ENCODE data around the gene CCIN.
"Not testable (repeated sequence)": the region's sequence is repeated elsewhere in the genome, so short reads cannot be mapped to it uniquely, and the experiment has no call there.

Gene CCIN

DNA sequence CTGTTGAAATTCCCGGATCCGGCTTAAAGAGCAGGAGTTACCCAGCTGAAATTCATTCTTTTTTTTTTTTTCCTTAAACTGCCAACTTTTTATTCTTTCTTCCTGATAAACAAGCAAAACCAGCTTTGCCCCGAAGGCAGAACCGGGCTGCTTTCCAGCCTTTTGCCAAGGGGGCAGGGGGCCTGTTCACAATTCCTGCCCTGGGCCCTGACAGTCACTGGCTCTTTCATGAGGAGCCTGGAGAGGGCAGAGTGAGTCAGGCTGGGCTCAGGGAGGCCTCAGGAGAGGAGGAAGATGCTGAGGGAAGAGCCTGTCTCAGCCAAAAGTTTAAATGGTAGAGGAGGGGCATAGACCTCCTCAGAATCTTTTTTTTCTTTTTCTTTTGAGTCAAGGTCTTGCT lies 27.9 kb upstream of the CCIN start:
- DNase-seq (ENCODE audit: low spot score) = no peak

DNA sequence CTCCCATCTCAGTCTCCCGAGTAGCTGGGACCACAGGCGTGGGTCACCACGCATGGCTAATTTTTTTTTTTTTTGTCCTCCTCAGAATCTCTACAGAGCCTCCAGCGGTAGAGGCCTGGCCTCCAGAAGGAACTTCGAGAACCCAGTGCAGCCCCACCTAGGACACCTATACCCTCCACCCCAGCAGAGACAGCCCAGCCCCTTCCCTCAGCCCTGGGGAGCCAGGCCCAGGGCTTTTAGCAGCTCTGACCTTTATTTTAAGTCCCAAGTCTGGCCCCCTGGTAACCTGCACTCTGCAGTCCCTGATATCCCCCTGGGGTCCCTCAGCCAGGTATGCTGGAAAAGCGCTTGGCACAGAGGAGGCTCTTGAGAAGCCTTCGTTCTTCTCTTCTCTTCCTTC lies 27.4 kb upstream of the CCIN start:
- no peak for DNase-seq (ENCODE audit: low spot score)

- DNase-seq (ENCODE audit: low spot score) = no peak
These were observed 26.5 kb upstream of the CCIN start for GRCh38 chr9:36142510-36143244.

DNA sequence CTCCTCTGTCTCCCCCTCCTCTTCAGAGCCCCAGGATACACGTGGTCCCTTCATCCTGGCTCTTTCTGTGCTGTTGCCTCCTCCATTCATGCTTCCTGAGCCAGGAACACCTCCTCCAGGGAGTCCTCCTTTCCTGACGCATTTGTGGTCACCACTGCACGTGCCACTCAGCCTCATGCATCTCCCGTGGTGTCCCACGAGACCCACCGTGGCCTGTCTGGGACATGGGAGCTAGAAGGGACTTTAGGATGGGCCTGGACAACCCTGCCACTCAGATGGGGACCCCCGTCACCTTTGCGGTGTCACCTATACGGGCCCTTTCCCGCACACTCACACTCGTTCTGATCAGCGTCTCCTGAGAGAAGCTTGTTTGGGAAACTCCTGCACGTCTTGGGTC lies 25.9 kb upstream of the CCIN start:
- no peak for DNase-seq (ENCODE audit: low spot score)

DNA sequence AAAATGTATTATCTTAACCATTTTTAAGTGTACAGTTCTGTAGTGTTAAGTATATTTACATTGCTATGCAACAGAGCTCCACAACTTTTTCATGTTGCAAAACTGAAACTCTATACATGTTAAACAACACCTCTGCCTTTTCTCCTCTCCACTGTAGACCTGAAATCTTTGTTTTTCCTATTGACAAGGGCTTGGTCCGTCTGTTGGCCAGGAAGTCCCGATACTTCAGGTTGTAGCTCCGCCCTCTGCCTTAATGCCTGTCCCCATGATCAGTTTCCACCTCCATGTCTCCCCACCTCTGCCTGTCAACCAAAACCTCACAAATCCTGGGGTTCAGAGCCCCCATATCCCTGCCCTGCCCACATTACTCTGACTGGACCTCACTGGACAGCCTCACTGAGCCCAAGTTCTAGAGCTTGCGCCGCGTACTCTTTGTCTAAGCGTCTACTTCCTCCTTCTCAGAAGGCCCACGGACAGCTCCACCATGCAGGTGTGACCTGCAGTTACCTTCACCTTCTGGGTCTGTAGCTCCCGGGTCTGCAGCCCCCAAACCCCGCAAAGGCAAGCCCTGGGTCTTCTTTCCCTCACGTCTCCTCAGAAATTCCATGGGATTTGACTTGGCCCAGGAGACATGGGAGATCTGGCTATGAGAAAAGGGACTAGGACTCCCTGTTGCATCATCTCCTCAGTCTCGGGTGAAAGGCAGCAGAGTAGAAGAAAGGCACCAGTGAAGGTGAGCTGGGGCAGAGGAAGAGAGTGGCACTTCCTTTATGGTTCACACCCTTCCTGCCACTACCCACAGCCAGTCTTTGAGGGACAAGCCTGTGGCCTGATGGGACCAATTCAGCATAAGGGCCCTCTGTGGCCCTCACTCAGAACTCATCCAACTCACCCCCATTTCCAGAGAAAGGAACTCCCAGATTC lies 24.6 kb upstream of the CCIN start:
- no peak for DNase-seq (ENCODE audit: low spot score)

GRCh38 chr9:36145970-36146369 lies 23.2 kb upstream of the CCIN start:
- no peak for DNase-seq (ENCODE audit: low spot score)

GRCh38 chr9:36146651-36147050 lies 22.5 kb upstream of the CCIN start:
- DNase-seq (ENCODE audit: low spot score) = no peak

DNA sequence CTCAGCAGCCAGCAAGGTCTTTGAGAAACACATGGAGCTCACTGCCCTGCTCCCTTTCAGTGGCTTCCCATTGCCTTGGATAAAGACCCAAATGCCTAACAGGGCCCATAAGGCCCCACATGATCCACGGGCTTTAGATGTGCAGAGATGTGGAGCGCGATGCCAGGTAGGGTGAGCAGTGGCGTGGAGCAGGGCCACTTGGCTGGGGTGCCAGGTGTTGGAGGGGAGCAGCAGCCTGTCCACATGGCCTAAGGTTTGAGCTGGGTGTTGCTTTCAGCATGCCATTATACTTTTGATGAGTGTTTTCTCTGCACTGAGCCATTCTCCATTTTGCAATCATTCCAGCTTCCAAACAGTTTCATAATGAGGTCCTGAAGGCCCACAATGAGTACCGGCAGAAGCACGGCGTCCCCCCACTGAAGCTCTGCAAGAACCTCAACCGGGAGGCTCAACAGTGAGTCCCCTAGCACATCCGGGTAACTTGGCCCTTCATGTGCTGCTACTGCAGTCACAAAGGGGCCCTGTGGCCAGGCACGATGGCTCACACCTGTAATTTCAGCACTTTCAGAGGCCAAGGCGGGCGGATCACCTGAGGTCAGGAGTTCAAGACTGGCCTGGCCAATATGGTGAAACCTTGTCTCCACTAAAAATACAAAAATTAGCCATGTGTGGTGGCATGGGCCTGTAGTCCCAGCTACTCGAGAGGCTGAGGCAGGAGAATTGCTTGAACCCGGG lies 21.6 kb upstream of the CCIN start:
- DNase-seq (ENCODE audit: low spot score) = no peak

GRCh38 chr9:36148311-36149051 lies 20.7 kb upstream of the CCIN start:
- DNase-seq (ENCODE audit: low spot score) = no peak

GRCh38 chr9:36149197-36149596 lies 20.0 kb upstream of the CCIN start:
- DNase-seq (ENCODE audit: low spot score) = no peak

DNA sequence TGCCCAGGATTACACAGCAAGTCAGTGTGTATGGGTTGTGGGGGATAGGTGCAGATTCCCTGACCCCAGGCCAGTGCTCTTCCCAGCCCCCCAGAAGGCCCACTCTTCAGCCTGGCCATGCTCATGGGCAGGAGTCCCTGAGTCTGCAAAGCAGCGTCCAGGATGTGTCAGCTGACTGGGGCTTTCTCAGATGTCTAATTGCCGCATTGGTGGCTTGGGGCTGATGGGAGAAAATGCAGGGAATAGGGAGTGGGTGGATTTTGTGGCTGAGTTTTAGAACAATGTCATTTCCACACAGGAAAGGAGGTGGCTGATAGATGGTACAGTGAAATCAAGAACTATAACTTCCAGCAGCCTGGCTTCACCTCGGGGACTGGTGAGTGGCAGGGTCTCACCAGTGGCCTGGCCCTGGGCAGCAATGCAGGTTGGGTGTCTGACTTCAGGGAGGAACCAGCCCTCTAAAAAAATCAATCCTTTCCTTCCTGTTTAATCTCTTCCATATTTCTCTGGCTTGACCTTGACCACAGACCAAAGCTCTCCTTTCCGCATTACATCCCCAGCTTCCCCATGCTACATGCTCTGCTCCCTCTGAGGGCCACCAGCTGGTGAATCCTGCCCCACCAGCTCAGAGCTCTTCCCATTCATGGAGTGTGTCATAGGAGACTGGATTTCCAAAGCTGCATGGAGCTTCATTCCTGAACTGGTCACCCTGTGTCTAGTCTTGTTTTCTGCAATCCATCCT lies 18.4 kb upstream of the CCIN start:
- no peak for DNase-seq (ENCODE audit: low spot score)

- DNase-seq (ENCODE audit: low spot score) = no peak
These were observed 17.6 kb upstream of the CCIN start for GRCh38 chr9:36151316-36152210.

DNA sequence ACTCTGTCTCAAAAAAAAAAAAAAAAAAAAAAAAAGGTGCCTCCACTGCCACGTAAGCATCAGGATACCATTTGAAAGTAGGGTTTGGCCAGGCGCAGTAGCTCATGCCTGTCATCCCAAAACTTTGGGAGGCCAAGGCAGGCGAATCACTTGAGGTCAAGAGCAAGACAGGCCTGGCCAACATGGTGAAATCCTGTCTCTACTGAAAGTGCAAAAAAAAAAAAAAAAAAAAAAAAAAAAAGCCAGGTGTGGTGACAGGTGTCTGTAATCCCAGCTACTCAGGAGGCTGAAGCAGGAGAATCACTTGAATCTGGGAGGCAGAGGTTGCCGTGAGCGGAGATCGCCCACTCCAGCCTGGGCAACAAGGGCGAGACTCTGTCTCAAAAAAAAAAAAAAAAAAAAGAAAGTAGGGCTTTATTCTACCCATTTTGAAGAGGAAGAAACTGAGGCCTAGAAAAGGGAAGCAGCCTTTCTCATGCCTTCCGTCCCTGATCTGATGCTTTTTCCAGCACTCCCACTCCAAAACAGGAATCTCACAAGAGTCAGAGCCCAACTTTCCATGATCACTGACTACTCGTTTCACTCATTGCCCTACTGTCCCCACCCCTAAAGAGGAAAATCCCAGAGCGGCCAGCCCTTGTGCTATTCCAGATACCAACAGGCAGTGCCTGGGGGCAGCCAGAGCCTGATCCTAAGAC lies 16.3 kb upstream of the CCIN start:
- DNase-seq (ENCODE audit: low spot score) = no peak

DNA sequence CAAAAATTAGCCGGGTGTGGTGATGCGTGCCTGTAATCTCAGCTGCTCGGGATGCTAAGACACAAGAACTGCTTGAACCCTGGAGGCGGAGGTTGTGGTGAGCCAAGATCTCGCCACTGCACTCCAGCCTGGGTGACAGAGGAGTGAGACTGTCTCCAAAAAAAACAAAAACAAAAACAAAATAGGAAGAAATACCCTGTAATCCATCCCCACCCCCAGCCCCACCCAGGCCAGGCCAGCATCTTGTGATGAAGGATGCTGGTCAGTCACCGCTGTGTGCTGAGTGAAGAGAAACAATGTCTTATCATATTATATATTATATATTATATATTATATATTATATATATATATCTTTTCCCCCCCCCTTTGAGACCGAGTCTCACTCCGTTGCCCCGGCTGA lies 15.4 kb upstream of the CCIN start:
- no peak for DNase-seq (ENCODE audit: low spot score)

DNA sequence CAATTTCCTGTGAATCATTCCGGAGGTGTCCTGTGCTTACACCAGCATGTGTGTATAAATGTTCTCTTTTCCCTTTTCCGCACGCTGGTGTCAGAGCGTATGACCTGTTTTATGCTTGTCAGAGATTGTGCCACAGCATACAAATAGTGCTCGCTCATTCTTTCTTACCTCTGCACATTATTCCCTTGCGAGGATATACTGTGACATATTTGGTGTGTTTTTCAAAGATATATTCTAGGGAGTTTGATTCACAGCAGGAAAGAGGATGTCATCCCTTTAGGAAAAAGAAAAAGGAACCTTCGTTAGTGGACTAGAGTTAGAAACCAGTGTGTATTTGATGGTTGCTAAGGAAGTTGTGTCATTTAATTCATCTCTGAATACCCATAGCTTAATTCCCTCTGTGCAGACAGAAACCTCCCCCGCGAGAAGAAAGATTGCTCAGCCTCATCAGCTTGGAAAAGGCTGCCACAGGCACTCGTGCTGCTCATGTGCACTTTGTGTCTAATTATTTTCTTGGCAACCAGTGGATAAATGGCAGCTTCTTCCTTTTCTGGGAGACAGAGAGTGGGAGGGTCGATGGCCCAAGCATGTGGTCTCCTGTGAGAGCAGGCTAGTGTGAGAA lies 14.7 kb upstream of the CCIN start:
- DNase-seq (ENCODE audit: low spot score) = no peak

- DNase-seq (ENCODE audit: low spot score) = no peak
These were observed 13.1 kb upstream of the CCIN start for GRCh38 chr9:36156116-36156515.

GRCh38 chr9:36158122-36158521 lies 11.1 kb upstream of the CCIN start:
- no peak for DNase-seq (ENCODE audit: low spot score)

DNA sequence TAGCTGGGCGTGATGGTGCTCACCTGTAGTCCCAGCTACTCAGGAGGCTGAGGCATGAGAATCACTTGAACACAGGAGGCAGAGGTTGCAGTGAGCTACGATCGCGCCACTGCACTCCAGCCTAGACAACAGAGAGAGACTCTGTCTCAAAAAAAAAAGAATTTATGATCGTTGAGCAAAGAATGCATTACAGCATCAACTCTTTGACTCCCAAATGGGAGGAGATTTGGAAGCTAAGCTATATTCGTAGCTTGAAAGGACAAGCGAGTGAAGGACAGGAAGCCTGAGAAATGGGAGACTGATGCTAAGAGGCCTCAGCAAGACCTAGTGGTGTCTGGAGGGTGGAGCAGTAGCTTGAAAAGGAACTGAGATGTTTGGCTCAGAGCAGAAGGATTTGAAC lies 10.3 kb upstream of the CCIN start:
- no peak for DNase-seq (ENCODE audit: low spot score)

- DNase-seq (ENCODE audit: low spot score) = not testable (repeated sequence)
These were observed 9.7 kb upstream of the CCIN start for GRCh38 chr9:36159509-36159908.

Measured in D341Med (cell line).